Upper lobe of left lung (tissue), 4 donors: ENCODE data around the gene ADAP2.

Experiments
- POLR2A ChIP-seq, 4 donors: fragments of 450-650 bp; IDR thresholded peaks; one replicate each; pipeline ENCODE4 v1.5.1; 2016 to 2017; ENCODE audit warnings: antibody characterized with exemption in 4 of 4, mild to moderate bottlenecking in 2 of 4
- POLR2AphosphoS5 ChIP-seq, 2 donors: sonication (generic); formaldehyde crosslinking; IDR thresholded peaks; one replicate each; pipeline ENCODE4 v1.5.1; 2017; ENCODE audit warnings: antibody characterized with exemption in 2 of 2
- TF ChIP-seq, protein P1 (sequence below), 6 experiments: fragments of 450-650 bp in 4 of 6; fragments of 200-600 bp in 2 of 6; sonication (generic) in 2 of 6; IDR thresholded peaks; one replicate each; pipeline ENCODE4 v1.5.1; 2016 to 2019; ENCODE audit warnings: antibody characterized with exemption in 6 of 6

DNA sequence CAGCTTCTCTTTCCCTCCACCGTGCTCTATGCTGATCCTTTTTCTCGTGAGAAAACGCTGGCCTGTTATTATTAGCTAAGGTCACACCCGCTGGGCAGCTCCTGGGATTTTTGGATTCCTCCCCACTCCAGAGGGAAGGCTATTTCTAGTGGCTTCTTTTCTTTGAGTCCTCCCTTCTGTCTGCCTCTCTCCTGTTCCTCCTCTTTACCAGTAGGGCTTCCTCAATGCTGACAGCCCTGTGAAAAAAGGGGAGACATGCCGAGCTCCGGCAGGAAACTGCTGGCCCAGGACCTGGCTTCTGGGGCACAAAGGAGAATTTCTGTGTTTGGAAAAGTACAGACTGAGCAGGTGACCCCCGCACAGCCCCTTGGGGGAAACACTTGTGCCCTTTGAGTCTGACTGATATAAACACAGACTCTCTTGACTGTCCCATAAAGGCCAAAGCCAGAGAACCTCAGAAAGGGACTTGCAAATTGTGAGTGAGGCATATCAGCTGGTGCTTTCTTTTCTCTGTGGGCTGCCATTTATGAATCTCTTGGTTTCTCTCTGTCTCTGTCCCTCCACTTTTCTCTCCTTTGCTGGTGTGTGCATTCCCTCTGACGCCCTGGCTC, 35.1 kb downstream of the ADAP2 start:
- TF ChIP-seq, protein P1, sequence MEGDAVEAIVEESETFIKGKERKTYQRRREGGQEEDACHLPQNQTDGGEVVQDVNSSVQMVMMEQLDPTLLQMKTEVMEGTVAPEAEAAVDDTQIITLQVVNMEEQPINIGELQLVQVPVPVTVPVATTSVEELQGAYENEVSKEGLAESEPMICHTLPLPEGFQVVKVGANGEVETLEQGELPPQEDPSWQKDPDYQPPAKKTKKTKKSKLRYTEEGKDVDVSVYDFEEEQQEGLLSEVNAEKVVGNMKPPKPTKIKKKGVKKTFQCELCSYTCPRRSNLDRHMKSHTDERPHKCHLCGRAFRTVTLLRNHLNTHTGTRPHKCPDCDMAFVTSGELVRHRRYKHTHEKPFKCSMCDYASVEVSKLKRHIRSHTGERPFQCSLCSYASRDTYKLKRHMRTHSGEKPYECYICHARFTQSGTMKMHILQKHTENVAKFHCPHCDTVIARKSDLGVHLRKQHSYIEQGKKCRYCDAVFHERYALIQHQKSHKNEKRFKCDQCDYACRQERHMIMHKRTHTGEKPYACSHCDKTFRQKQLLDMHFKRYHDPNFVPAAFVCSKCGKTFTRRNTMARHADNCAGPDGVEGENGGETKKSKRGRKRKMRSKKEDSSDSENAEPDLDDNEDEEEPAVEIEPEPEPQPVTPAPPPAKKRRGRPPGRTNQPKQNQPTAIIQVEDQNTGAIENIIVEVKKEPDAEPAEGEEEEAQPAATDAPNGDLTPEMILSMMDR (IDR thresholded peaks at IDR 0.05) = no peak
- no peak for TF ChIP-seq POLR2AphosphoS5 (IDR thresholded peaks at IDR 0.05)
- TF ChIP-seq POLR2A (IDR thresholded peaks at IDR 0.05) = no peak
